Suppressor macrophage (primary cell): ENCODE data around the gene CANT1.
"Not testable (repeated sequence)": the region's sequence is repeated elsewhere in the genome, so short reads cannot be mapped to it uniquely, and the experiment has no call there.

ENCODE experiments used
- DNase-seq, 4 experiments: peaks; one replicate each; pipeline ENCODE4 v3.0.0-alpha.2; 2020 to 2022

Gene CANT1

DNA sequence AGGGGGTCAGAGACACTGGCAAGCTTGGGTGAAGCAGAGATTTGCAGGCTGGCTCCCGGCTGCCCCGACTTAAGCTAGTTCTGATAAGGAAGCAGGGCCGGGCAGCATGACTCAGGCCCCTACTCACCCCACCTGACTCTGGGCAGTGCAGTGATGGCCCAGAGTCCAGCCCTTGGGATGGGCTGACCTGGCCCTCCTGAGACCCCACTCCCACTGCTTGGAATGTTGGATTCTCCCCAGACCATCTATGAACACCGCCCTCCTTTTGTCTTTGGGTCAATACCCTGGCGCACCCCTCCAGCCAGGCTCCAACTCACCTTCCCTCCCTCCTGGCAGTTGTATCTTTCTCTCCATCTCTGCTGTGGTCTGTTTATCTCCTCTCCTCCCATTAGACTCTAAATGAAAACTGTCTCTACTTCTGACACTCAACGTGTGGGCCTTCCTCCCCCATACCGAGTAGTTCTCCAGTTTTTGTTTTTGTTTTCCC is 50.9 kb downstream of the CANT1 start:
- DNase-seq = peak; percentile 18 to 59 (median 36)

DNA sequence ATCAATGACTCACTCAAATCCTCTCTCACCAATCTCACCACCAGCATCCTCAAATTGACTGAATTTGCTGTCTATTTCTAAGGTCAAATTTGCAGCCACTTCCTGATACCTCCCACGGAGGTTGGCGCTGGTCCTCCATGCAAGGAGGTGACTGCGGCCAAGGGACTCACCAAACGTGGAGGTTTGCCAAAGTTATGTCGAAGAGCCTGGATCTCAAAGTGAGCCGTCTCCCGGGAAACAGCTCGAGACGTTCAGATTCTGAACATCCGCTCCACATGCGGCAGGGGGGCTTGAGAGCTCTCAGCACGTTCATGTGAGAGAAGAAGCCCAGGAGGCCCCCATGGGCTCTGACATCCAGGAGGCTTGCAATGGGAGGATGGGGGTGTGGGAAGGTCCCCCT is 52.4 kb downstream of the CANT1 start:
- peak in 1 of 4 experiments; percentile 16 for DNase-seq

DNA sequence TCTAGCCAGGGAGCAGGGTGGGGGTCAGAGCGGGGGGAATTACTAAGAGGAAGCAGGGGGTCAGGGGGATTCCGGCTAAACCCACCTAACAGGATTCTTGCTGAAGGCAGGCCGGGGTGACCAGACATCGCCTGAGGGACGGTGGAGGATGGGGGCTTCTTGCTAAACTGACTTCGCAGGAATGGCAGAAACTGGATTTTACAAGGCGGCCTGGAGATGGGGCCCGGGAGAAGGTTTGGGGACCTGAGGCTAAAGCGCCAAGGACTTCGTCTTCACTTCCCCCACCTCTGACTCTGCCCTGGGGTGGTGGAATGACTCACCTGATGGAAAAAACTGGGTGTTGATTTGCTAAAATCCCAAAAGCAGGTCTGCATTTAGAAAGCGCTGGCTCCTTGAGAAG is 53.3 kb downstream of the CANT1 start:
- no peak for DNase-seq

DNA sequence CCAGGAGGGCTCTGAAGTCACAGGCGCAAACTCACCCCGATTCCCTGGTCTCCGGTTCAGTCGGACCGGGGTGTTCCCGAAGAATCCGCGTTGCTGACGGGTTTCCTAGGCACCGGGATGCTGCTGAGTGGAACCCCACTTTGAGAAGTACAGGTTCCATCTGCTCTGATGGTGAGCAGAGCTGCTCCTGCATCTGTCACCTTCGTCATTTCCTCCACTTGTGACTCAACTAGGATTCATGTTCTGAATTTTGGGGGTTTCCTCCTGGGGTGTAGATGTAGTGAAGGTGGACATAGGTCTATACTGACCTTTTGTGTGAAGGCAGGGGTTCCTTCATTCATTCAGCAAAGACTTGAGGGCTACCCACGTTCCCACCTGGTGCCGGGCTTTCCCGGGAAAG is 54.9 kb downstream of the CANT1 start:
- no peak for DNase-seq

DNA sequence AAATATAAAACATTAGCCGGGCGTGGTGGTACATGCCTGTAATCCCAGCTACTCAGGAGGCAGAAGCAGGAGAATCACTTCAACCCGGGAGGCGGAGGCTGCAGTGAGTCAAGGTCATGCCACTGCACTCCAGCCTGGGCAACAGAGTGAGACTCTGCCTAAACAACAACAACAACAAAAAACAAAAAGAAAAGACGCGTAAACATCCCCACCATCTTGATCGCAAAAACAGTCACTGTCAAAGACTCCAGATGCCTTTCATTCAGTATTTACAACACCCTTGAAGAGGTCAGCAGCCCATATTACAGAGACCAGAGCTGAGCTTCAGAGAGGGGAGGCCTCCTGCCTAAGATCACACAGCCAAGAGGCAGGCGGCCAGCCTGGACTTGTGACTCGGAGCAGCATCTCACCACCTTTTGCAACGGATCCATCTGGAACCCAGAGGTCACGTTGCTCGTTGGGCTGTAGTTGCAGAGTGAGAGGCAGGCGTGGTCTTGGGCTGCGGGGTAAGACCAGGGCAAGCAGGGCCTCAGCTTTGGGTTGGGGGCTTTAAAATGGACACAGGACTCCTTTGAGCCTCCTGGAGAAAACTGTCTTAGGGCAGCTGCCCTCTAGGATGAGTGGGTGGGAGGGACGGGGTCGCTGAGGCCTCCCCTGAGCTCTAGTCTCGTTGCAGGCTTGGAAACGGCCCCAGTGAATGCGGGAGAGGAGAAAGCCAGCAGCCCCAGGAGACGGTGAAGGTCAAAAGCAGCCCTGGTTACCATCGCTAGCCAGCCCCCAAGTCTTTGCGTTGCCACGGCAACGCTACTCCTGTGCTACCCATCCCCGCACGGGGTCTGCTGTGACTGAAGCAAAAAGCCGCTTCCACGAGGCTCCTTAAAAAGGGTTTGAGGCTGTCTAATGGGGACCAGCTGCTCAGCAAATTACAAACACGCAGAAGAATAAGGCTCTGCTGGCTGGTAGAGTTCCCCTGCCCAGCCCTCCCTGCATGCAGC is 55.9 kb downstream of the CANT1 start:
- DNase-seq = no peak

DNA sequence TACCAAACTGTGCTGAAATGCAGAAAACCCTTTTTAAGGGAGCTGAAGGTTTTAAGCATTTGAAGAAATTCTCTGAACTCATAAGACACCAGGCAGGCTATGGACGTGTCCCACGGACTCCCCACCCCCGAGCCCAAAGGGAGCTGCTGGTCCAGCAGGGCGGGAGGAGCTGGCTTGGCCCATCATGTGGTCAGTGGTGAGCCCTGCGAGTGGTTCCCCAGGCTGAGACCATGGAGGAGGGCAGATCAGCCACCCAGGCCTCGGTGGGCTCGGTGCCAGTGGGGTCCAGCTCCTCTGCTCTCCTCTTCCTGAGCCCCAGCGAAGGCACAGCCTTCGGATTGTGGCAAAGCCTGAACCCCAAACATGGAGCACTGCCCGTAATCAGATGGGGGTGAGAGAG is 56.9 kb downstream of the CANT1 start:
- no peak for DNase-seq

DNA sequence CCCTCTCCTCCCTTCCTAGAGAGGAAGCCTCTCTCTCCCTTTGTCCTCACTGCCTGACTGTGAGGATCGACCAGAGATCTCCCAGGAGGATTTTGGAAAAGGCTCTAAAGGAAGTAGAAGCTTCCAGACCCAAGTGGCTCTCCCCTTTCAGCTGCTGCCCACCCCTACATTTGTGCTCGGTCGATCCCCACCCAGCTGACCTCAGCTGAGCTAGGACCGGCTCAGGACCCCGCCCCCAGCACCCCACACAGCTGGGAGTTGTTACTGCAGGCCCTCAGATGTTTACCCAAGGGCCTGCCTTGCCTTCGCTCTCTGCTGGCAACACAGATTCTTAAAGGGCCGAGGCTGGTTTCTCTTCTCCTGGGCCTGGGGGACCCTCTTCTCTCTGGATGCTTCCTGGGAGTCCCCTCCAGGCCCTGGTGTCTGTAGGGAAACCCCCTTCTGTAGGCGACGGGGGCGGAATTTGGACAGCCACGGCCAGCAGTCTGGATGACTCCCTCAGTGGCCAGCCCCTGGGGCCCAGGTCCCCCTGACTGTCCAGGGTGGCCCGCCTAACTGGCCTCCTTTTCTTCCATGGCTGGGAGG is 57.5 kb downstream of the CANT1 start:
- DNase-seq = no peak

DNA sequence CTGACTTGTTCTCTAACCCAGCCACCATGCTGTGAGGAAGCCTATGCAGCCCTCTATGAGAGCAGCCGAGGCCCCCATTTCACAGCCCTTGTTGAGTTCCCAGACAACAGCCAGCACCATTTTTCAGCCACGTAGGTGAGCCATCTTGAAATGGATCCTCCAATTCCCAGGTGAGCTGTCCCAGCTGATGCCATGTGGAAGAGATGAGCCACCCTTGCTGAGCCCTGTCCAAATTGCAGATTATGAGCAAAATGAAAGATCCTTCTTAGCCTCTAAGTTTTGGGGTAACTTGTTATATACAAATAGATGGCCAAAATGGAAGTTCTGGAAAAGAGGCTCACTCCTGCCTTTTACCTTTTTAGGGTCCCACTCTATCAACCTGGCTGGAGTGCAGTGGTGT is 58.7 kb downstream of the CANT1 start:
- DNase-seq = no peak

DNA sequence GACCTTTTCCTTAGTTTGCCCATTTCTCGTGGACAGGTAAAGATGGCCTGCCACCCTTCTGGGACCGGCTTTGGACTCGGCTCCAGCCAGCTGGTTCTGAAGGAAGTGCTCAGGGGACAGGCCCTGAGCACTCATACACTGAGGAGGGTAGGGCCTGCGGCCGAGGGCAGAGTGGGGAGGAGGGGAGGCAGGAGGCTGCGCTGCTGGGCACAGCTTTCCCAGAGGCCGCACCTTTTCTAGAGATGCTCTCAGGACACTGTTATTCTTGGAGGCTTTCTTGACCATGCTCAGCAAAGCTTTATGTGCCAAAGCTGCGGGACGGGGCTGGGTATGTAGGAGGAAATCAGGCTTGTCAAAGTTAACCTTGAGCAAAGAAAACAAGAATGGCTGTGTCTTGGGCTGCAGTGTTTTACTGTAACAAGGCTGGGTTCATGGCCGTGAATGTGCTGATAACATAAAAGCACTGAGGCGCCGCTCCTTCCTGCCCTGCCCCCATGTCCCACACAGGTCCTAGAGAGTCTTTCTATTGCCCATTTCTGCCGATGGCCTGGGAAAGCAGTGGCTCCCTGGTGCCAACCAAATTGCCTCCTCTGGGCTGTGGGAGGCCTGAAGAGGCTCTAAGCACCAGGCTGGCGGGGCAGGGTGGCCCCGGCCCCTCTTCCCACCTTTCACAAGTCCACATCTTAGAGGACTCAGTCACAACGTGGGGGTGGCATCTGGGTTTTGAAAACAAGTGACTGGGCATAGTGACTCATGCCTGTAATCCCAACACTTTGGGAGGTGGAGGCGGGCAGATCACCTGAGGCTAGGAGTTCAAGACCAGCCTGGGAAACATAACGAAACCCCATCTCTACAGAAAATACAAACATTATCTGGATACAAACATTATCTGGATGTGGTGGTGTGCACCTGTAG is 62.1 kb downstream of the CANT1 start:
- DNase-seq = peak in 2 of 4 experiments; percentile 27 to 28

DNA sequence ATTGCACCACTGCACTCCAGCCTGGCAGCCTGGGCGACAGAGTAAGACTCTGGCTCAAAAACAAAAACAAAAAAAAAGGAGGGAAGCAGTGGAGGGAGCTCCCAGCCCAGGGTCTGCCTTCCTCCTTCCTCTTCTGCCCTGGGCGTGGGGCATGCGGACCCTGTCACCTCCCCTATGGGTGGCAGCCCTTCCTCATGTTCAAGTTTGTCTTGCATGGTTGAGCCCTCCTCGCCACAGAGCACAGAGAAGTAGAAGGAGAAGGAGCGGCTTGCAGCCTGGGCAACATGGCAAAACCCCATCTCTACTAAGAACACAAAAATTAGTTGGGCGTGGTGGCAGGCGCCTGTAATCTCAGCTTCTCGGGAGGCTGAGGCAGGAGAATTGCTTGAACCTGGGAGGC is 62.9 kb downstream of the CANT1 start:
- peak in 1 of 4 experiments; percentile 35 for DNase-seq

DNA sequence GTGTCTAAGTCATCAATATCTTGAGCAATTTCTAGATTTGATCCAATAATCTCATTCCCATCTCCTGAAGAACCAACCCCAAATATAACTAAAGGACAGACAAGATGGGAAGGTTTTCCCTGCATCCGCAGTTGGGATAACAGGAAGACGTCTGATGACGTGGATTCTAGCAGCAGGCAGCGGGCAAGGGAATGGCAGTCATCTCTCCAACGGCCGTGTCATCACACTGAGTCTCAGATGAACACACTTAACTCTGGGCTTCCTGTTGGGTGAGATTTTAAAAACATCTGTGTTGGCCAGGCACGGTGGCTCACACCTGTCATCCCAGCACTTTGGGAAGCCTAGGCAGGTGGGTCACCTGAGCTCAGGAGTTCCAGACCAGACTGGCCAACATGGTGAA is 63.4 kb downstream of the CANT1 start:
- DNase-seq = no peak

DNA sequence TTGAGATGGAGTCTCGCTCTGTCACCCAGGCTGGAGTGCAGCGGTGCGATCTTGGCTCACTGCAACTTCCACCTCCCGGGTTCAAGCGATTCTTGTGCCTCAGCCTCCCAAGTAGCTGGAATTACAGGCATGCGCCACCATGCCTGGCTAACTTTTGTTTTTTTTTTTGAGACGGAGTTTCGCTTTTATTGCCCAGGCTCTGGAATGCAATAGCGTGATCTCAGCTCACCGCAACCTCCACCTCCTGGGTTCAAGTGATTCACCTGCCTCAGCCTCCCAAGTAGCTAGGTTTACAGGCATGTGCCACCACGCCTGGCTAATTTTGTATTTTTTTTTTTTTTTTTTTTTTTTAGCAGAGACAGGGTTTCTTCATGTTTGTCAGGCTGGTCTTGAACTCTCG is 64.1 kb downstream of the CANT1 start:
- DNase-seq = not testable (repeated sequence)

DNA sequence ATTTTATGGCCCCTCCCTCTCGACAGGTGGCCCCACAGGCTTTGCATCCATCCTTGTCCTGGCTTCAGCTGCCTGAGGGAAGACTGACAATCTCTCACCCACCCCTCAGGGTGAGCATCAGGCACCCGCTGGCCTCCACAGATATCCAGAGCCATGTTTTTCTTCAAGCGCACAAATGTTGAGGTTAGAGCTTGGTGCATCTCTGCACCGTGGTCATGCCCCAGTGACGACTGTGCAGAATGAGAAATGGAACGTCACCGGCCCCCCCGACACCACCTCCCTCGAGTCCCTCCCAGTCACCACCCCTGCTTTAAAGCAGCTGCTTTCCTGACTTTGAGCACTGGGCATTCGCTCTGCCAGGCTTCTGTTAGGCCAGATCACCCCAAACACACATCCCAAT is 64.6 kb downstream of the CANT1 start:
- no peak for DNase-seq

DNA sequence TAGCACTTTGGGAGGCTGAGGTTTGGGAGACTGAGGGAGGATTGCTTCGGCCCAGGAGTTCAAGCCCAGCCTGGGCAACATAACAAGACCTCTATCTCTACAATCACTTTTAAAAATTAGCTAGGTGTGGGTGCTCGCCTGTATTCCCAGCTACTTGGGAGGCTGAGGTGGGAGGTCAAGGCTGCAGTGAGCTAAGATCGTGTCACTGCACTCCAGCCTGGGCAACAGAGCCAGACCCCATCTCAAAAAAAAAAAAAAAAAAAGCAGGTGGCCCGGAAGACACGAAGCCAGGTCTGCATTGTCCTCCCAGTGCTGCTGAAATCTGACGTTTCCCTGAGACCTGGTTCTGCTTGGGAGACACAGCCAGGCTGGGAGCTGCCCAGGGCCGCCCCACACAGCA is 65.5 kb downstream of the CANT1 start:
- no peak for DNase-seq
